ENCODE results near the gene TULP4.
A peak's percentile ranks its signal among the peaks of the same experiment; 100 is the strongest.

TULP4 gene

GRCh38 chr6:158558415-158559306, 246.4 kb downstream of the TULP4 start:
- Histone ChIP-seq H3K27ac (no peak overlapping the region; the same call in 1 of the 2 replicates), H3K4me3 (no peak overlapping the region)

GRCh38 chr6:158559338-158559894, 247.2 kb downstream of the TULP4 start:
- no peak for DNase-seq (ENCODE audit: low read depth, low spot score)
- H3K27ac ChIP-seq: peak overlapping the region; percentile 54

More at GRCh38 chr6:158558415-158559306, 246.4 kb downstream of the TULP4 start:
- DNase-seq (ENCODE audit: low read depth, low spot score): no peak
- Histone ChIP-seq H3K9me3 (ENCODE audit: low read depth, low read length) (no peaks in the 10 kb centered on the region), H3K36me3 (ENCODE audit: insufficient read depth, low read length) (no peaks in the 10 kb centered on the region), H3K9ac (ENCODE audit: insufficient read length) (no peak overlapping the region)
- TF ChIP-seq FOXP2 (optimal IDR thresholded peaks at IDR 0.05; ENCODE audit: control extremely low read depth, extremely low read length, insufficient read depth) (no peak), POLR2AphosphoS5 (IDR thresholded peaks at IDR 0.05; ENCODE audit: borderline replicate concordance, low read depth, low read length) (no peak), EZH2 (IDR thresholded peaks at IDR 0.05) (no peak)

GRCh38 chr6:158559895-158560835, 247.9 kb downstream of the TULP4 start, which contains the start of gene TMEM181:
TMEM181 (plus strand) TSS chr6:158560091; CDS start chr6:158560225, 134 bp downstream.
- H3K36me3 ChIP-seq (ENCODE audit: insufficient read depth, low read length): no peaks in the 10 kb centered on the region
- TF ChIP-seq EZH2 (IDR thresholded peaks at IDR 0.05) (no peak), POLR2AphosphoS5 (IDR thresholded peaks at IDR 0.05; ENCODE audit: borderline replicate concordance, low read depth, low read length) (no peak; the same call in 1 of the 2 replicates), FOXP2 (optimal IDR thresholded peaks at IDR 0.05; ENCODE audit: control extremely low read depth, extremely low read length, insufficient read depth) (no peak)
- peak within 1 kb of the TSS; percentile 93 for H3K4me3 ChIP-seq
- no peaks in the 10 kb centered on the region for H3K9me3 ChIP-seq (ENCODE audit: low read depth, low read length)
- peak within 1 kb of the TSS; percentile 54 for H3K27ac ChIP-seq
- DNase-seq (ENCODE audit: low read depth, low spot score): no peak
- H3K9ac ChIP-seq (ENCODE audit: insufficient read length): peak within 1 kb of the TSS; percentile 86

More at GRCh38 chr6:158559338-158559894, 247.2 kb downstream of the TULP4 start:
- Histone ChIP-seq H3K9ac (ENCODE audit: insufficient read length) (peak overlapping the region; percentile 71), H3K4me3 (peak overlapping the region; percentile 93), H3K9me3 (ENCODE audit: low read depth, low read length) (no peaks in the 10 kb centered on the region), H3K36me3 (ENCODE audit: insufficient read depth, low read length) (no peaks in the 10 kb centered on the region)
- TF ChIP-seq FOXP2 (optimal IDR thresholded peaks at IDR 0.05; ENCODE audit: control extremely low read depth, extremely low read length, insufficient read depth) (no peak), EZH2 (IDR thresholded peaks at IDR 0.05) (no peak), POLR2AphosphoS5 (IDR thresholded peaks at IDR 0.05; ENCODE audit: borderline replicate concordance, low read depth, low read length) (no peak)

GRCh38 chr6:158560836-158561320, 248.6 kb downstream of the TULP4 start:
- Histone ChIP-seq H3K4me3 (peak overlapping the region; percentile 93), H3K9ac (ENCODE audit: insufficient read length) (peak overlapping the region; percentile 86), H3K36me3 (ENCODE audit: insufficient read depth, low read length) (no peaks in the 10 kb centered on the region), H3K9me3 (ENCODE audit: low read depth, low read length) (no peaks in the 10 kb centered on the region), H3K27ac (no peak overlapping the region)
- no peak for DNase-seq (ENCODE audit: low read depth, low spot score)
- TF ChIP-seq EZH2 (IDR thresholded peaks at IDR 0.05) (no peak), FOXP2 (optimal IDR thresholded peaks at IDR 0.05; ENCODE audit: control extremely low read depth, extremely low read length, insufficient read depth) (no peak), POLR2AphosphoS5 (IDR thresholded peaks at IDR 0.05; ENCODE audit: borderline replicate concordance, low read depth, low read length) (no peak)

Measured in SK-N-MC (cell line).